Iris pigment epithelial cell (primary cell): ENCODE results near the gene NELL1.
"Not testable (repeated sequence)": the region's sequence is repeated elsewhere in the genome, so short reads cannot be mapped to it uniquely, and the experiment has no call there.

Experiments used
- DNase-seq: peaks from one replicate; pipeline ENCODE4 v3.0.0-alpha.2; 2011; ENCODE audit warnings: low read depth

NELL1 gene

DNA sequence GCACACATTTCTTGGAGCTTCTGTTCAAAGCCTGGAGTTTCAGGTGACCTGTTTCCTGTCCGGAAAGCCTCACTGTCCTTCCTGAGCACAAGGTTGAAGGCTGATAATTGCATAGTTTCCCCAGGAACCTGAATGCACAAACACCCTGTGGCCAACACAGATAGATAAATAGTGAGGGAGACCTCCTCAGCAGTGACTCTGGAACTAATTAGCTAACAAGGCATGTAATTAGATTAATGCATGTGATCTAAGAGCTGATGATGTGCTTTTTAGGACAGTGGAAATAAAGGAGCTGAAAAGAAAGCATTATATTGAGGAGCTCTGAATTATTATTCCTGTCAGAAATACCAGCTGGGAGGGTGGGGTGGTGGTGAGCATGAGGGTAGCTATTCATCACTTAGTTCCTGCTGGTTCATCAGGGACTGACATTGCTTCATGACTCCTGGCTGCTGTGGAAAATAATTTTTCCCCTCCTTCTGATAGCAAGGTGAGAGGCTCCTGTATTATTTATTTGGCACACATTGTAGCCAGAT is 101.1 kb downstream of the NELL1 start:
- no peak for DNase-seq

DNA sequence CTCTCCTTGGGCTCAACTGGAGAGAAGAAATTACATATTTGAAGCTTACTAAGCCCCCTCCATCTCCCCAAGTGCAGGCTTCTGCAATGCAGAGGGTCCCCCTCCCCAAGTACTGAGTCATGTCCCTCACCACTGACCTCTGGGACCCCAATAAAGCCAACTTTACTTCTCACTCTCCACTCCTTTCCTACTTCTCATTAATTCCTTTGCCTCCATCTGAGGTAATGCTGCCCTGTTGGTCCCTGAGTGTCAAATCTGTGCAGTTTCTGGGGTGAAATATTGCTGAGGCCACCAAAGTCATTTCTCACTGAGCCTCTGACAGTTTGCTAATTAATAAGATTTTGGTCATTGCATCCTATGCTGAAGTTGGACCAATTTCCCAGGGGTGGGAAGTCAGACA is 101.6 kb downstream of the NELL1 start:
- DNase-seq, result no peak

DNA sequence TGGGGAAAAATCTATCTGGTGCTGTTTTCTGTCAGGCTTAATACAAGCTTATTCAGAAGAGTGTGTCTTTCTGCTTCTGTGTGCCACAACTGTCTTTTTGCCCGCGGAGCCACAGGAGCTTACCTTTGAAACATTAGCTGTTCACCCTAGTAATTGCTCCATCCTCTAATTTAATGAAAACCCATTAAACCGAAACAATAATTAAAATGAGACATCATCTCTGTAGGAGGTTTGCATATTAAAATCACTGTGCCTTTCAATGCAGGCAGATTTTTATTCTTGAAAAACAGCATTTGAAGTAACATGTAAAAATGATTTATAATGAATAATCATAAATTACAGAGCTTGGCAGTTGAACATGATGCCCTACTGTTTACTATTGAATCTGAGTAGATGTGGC is 102.3 kb downstream of the NELL1 start:
- no peak for DNase-seq

DNA sequence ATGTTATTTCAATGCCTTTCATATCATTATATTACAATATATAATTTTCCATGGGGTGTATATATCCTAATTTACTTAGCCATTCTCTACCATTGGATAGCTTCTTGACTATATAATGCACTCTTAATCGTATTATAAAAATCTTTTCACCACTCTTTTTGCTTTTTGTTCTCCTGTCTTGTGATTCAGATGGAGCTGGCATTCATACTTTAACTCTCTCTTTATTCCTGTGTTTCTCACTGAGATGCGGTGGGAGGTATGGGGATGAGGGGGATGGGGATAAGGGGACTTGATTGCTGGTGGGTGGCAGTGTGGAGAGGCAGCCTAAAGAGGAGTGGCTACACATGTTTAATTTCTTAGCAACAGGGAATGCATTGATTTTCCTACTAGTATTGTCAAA is 105.9 kb downstream of the NELL1 start:
- DNase-seq, result no peak

DNA sequence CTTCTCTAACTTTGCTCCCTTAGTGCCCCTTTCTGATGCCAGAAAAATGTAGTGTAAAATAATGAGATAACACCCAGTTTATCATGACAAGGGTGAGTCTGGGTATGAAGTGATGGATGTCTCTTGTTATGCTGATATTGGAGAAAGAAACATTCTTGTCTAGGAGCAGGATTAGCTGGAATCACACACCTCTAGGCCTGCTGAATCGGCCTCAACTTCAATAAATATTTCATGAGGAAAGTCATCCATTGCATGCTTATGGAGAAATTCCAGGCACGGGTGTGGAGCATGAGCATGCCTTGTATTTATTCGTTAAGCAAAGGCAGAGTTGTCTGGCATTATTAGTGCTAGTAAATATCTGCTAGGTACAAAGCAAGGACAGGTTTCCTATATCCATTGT is 113.4 kb downstream of the NELL1 start:
- DNase-seq, result no peak

DNA sequence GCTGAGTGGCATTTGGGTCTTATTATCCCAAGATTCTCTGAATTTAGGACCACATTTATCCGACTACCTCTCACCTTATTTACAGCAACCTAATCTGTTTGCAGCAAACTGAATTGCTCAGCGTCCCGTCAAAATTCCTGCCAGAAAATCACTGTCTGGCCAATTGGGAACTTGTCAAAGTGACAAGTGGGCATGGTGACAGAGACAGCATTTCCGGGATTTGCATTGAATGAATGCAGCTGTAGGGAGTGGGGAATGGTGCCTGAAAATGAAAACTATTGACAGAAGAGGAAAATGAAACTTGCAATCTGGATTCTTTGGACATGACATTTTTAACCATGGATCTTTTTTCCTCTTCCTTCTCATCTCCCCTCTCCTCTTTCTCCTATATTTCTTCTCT is 113.8 kb downstream of the NELL1 start:
- DNase-seq, result no peak

DNA sequence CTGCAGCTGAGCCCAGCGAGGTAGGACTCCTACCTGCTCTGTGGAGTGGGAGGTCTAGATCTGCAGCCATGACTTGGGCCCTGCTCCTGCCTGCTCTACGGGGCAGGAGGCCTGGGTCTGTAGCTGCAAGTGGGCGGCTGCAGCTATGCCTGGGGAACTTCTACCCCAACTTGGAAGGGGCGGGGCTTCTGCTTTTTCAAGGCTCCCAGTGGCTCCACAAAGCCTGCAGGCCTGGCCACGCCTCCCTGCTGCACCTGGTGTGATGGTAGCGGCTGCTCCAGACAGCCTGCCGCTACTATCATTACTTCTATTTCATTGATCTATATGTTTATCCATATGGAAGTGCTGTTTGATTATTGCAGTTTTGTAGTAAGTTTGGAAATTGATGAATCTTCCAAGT is 121.2 kb downstream of the NELL1 start:
- DNase-seq, result no peak

DNA sequence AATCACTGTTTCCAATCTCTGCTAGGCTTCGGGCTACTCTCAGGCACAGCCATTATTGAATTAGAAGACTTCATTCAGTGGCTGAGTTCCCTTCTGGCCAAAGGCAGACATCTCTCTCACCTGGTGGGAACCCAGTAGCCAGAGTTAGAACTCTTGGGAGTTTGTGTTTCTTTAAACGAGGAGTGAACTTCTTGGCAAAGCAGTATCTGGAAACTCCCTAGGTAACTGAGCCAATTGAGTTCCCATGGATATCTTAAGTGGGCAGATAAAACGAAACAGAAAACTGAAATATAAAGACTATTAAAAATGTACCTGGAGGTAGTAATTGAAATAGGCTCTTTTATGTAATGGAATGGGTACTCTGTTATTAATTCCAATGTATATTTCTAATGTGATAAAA is 125.6 kb downstream of the NELL1 start:
- DNase-seq, result no peak

DNA sequence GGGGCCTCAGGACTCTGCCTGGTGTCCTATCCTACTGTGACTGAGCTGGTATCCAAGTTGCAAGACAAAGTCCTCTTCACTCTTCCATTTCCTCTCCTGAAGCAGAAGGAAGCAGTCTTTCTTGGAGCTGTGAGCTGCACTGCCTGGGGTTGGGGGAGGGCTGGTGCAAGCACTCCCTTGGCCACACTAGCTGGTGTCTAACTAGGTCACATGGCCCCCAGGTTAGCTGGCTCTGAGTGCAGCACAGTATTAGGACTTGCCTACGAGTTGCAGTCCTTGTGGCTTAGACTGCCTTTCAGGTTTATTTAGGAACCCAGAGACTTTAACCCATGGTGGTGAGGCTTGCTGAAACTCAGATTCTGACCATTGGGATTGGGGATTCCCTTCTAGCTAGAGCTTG is 138.9 kb downstream of the NELL1 start:
- no peak for DNase-seq

DNA sequence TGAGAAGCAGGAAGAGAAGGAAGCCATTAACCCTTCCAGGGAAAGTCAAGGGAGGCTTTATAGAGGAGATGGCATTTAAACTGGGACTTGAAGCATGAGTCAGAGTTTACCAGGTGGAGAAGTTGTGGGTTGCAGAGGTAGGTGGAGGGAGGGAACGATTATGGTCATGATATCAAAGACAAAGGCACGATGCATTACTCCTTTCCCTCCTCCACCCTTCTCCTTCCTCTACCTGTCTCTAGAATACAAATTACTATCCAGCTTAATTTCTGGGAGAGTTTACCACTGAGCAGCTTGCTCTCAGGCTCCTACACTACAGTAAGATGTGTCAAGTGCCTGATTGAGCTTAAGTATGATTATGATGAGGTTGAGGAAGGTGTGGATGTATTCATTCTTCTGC is 151.7 kb downstream of the NELL1 start:
- no peak for DNase-seq

DNA sequence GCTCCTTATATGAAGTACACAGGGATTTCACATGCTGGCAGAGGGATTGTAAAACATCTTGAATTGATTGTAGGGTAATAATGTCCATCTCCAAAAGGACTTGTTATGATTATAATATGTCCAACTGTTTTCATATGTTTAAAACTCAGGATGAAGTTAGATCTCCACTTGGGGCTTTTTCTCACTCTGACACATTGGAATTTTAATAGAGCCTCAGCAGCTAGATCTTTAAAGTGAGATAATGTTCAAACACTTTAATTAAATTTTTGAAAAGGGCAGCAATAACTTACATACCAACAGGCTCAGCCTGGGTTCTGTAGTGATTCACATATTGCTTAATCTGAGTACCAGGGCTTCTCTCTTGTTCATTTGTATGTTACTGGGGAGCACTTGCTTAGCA is 152.1 kb downstream of the NELL1 start:
- DNase-seq, result no peak

DNA sequence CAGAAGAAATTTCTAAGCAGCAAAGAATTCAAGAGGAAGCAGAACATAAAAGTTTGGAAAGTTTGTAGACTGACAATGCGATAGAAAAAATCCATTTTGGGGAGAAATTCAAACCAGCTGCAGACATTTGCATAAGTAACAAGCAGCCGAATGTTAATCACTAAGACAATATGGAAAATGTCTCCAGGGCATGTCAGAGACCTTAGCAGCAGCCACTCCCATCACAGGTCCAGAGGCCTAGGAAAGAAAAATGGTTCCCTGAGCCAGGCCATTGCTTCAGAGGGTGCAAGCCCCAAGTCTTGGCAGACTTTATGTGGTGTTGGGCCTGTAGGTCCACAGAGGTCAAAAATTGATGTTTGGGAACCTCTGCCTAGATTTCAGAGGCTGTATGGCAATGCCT is 155.4 kb downstream of the NELL1 start:
- no peak for DNase-seq

DNA sequence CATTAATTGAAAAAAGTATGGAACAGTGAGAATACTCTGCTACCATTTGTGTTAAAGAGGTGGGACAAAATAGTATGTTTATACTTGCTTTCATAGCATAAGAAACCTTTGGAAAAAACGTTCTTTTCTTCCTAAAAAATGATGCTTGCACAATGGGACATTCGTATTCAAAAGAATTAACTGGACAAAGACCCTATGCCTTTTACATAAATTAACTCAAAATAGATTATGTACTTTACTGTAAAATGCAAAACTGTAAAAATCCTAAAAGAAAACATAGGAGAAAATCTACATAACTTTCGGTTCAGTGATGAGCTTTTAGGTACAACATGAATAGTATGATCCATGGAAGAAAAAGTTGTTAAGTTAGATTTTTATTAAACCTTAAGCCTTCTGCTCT is 166.2 kb downstream of the NELL1 start:
- DNase-seq, result no peak

DNA sequence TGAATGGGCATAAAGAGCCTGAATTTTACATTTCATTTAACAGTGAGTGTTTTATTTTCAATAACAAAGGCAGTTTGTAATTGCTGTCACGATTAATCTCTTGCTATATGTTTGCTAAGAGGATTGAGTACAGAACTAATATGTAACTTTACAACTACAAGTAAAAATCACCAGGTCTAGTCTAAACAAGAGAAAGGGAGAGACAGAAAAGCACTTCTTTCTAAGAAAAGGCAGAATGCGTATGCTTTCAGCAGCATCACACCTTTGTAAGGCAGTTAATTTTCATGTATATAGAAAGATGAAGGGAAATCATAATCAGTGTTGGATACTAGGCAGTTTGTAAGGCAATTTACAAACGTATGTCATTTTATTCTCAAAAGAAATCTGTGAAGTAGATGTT is 169.8 kb downstream of the NELL1 start:
- no peak for DNase-seq

DNA sequence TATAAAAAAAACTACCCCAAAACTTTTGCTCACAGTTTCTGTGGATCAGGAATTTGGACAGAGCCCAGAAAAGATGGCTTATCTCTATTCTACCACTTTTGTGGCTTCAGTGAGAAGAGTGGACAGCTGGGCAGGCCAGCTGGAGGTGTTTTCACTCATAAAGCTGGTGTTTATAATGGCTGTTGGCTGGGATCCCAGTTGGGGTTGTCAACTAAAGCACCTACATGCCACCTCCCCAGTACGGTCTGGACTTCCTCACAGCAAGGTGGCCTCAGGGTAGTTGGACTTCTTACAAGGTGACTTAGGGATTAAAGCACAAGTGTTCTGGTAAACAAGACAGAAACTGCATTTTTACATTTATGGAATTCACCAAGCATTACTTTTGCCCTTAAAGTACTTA is 171.0 kb downstream of the NELL1 start:
- DNase-seq, result no peak

DNA sequence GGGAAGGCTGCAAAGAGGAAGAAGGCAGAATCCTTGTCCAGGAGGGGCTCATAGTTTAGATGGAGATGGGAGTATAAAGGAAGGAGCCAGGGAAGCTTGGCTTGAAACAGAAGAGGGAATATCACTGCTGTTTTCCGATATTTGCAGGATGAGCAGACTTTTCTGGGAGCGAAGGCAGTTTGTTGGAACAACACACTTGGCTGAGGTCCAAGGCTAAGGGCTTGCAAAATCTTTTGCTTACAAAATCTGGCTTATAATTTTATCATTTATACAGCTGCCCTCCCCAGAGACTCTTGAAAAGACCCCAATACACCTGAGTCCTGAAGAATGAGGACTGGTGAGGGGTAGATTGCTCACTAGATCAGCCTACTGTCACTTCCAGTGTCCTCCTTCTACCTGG is 174.8 kb downstream of the NELL1 start:
- no peak for DNase-seq

DNA sequence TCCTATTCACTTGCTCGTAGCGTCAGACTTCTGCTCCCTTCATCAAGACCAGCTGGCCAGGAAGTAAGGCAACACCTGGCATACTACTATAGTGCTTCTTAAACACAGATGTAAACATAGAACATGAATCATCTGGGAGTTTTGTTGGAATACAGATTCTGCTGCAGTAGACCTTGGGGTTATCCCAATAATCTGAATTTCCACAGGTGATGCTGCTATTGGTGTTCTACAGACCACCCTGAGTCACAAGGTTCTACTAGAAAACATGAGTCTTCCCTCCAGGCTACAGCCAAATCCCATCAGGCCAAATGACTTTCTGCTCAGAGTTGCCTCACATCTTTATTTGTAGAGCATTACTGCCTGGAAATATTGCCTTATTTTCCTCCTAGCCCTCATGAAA is 175.2 kb downstream of the NELL1 start:
- DNase-seq, result no peak

DNA sequence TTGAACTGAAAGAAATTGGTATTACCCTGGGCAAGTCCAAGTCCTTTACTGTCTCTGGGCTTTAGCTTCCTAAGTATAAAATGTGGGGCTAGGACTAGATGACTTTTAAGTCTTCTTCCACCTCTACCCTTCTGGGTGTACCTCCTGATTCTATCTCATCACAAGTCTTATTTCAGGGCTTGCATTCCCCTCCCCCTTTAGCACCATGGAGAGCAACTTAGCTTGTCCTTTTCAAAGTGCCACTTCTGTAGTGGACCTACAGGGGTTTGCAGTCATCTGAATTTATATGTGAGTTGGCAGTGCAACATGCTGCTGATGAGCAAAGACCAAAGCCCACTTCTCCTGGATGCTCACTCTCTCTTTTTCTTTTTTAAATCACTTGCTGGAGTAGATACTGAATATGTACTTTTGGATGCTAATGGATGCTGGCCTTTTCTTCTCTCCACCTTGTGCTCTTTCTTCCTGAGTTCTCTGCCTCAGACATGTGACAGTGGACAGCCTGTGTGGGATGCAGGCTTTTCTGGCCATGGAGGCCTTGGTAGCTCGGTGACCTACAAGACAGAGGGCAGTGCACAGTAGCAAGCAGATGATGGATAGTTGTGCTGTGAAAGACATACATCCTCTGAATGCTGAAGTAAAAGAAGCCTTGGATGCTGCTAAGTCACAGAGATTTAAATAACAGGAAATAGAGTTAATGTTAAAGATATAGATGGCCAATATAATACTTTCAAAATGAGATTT is 185.0 kb downstream of the NELL1 start:
- no peak for DNase-seq

DNA sequence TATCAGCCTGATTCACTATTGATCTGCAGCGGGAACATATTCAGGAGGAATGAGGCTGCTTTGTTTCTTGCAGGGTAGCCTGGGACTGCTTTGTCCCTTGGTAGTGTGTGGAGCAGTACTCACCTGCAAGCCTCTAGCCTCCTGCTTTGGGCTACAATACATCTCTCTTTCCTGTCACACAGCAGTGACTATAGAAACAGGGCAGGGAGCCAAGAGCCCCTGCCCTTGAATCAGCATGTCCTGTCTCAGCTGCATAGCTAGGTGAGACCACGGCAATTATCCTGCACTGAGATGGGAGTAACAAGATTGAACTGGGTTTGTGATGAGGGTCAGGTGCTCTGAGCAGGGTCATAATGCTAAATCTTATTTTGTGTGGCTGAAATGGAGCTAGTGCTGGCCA is 191.9 kb downstream of the NELL1 start:
- DNase-seq, result no peak

DNA sequence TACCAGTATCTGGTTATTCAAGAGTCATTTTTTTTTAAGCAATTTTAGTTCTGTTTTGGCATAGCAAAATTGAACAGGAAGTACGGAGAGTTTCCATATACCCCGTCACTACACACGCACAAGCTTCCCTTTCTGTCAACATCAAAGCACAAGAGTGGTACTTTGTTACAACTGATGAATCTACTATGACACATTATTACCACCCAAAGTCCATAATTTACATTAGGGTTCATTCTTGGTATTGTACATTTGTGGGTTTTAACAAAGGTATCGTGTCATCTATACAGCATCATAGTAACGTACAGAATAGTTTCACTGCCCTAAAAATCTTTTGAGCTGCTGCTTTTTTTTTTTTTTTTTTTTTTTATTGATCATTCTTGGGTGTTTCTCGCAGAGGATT is 192.9 kb downstream of the NELL1 start:
- not testable (repeated sequence) for DNase-seq

DNA sequence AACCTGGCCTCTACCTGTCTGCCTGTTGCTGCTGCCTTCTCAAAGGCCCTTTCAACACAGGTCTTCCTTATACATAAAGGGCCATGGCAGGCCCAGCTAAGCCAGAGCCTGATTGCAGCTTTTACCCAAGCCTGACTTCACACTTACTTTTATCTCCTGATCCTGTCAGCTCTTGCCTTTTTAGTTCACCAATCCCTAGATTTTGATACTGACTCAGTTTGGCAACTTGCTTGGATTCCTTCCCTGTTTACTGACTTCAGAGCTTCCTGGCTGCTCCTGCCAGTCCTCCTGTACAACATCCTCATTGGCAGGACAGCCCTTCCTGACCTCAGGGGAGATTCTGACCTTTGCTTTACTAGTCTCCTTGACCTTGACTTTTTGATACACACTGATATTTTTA is 195.2 kb downstream of the NELL1 start:
- DNase-seq, result no peak

DNA sequence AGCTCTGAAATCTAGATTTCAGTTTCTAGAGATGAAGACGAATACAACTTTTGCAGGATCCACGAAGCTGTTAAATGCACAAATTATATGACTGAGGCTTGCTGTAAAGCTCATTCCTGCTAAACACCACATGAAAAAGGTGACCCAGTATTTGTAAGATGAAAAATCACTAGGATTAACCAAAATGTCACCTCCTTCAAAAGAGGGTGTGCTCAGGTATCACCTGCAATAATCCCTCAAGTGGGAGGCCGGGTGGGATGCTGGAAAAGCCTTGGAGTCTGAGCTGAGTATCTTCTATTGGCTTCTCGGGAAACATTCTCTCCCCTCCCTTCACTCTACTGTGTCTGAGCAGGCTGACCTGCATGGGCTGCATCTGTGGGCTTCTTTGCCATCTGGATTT is 195.8 kb downstream of the NELL1 start:
- DNase-seq, result no peak

DNA sequence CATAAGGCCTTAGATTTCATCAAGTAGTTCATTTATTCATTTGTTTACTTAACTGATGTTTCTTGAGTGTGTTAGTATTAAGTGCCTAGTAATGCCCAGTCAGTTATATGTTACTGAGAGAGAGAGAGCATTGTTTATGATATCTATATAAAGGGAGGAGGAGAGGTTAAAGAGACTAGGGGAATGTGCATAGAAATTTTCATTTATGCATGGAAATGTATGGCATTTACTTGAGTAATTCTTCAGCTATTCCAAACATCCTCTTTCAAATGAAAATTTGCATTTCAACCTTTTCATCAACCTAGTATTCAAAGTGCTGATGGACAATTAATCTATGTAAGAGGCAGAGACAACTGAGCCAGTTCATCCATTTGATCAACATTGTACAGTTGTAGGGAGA is 199.7 kb downstream of the NELL1 start:
- no peak for DNase-seq

DNA sequence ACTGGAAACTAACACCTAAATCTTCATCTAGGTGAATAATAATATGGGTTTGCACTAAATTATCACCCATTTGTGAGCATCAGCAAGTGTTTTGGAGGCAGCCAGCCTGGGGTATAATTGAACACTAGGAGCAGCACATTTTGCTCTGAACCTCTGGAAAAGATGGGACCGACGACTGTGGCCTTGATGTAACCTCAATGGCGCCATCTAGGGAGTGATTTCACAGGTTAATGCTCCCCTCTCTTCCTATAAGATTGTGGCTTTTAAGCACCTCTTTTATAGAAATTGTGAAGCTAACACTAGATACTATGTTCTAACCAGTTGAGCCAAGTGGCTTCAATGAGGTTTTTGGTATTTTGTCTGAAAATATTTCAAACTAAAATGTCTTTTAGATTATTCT is 203.7 kb downstream of the NELL1 start:
- DNase-seq, result no peak

DNA sequence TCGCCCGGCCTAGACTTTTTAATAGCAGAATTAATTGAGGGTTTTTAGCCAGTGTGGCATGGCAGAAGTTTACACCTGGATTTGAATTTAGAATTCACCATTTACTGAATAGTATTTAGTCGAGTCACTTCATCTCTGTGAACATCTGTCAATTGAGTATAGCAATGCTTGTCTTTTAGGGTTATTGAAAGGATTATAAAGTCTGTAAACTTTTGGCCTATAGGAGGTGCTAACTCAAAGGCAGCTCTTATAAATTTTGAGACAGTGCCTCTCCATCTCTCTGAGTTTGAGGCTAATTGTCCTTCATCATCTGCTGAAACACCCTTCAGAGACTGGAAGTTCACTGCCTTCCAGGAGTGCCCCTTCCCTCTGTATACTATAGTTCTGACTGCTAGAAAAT is 205.0 kb downstream of the NELL1 start:
- no peak for DNase-seq
